Prostate gland (tissue), 2 donors: ENCODE results near the gene DNAL4. TPM values are rescaled to one million over a fixed set of nuclear protein-coding genes. Genes with fewer than 3 reads are reported as not detected.

Experiments used
- DNase-seq: peaks from one replicate; pipeline ENCODE4 v3.0.0-alpha.2; 2019; ENCODE audit warnings: low spot score
- H3K27ac ChIP-seq, 2 donors: fragments of 200-600 bp; sonication (generic); 2 replicates each; pipeline ENCODE4 v1.5.1; 2017 to 2019
- H3K27me3 ChIP-seq: fragments of 200-600 bp; sonication (generic); replicated peaks from 2 replicates; pipeline ENCODE4 v1.5.1; 2019; ENCODE audit not compliant: insufficient read depth
- H3K36me3 ChIP-seq, 2 donors: fragments of 200-600 bp; sonication (generic); 1 replicate in 1 of 2; 2 replicates in 1 of 2; pipeline versions ENCODE4 v1.5.1 to v1.8.1; 2017 to 2019
- H3K4me1 ChIP-seq: fragments of 200-600 bp; sonication (generic); replicated peaks from 2 replicates; pipeline ENCODE4 v1.5.1; 2019
- H3K4me3 ChIP-seq, 2 donors: fragments of 200-600 bp; sonication (generic); 2 replicates each; pipeline ENCODE4 v1.5.1; 2017 to 2019
- H3K9me3 ChIP-seq: fragments of 200-600 bp; sonication (generic); 2 replicates; pipeline ENCODE4 v1.5.1; 2017
- POLR2A ChIP-seq: fragments of 450-650 bp; IDR thresholded peaks from one replicate; pipeline ENCODE4 v1.6.1; 2016; ENCODE audit warnings: antibody characterized with exemption, mild to moderate bottlenecking
- POLR2AphosphoS5 ChIP-seq: sonication (generic); formaldehyde crosslinking; IDR thresholded peaks from one replicate; pipeline ENCODE4 v1.6.1; 2017; ENCODE audit warnings: antibody characterized with exemption
- WGBS: methylation state at CpG from one replicate; pipeline ENCODE4 v1.1.5; 2018; 5-methylcytosine and 5-hydroxymethylcytosine counted together
- intact Hi-C: fragments of 100-400 bp; cut with DNase I; formaldehyde crosslinking; loops from one replicate; pipeline ENCODE4 v1.14.2; 2022
- total RNA-seq, 2 donors: library from RNA; depleted of rRNA; stranded (reverse); fragments of >200 nt; gene quantifications; one replicate each; pipeline ENCODE4 v1.1.0, GENCODE V29; 2016
- TF ChIP-seq, protein P1 (sequence below), 4 experiments: fragments of 200-600 bp in 2 of 4; fragments of 450-650 bp in 2 of 4; sonication (generic) in 2 of 4; IDR thresholded peaks; 1 replicate in 3 of 4; 2 replicates in 1 of 4; pipeline ENCODE4 v1.5.1; 2016 to 2019; ENCODE audit warnings: antibody characterized with exemption in 4 of 4, mild to moderate bottlenecking in 2 of 4, moderate library complexity in 2 of 4

DNAL4 gene
- total RNA-seq, 2 donors from 2014 or later, result 36.9 to 41.8 TPM

DNA sequence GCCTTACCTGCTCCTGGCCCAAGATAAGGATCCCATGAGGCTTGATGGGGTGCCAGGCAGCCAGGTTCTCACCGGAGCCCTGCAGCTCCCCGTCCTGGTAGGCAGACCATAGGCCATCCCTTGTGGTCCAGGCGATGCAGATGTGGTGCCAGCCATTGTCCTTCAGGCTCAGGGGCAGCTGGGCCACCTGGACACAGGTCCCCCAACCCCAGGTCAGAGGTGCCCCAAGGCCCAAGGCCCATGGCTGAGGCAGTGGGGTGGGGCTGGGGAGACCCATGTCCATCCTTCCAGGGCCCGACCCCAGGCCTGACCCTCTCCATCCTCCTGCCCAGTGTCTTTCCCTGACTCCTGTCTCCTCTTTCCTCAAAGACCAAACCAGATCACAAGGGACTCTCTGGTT lies 29.1 kb upstream of the DNAL4 start:
- no peak for DNase-seq
- no peak for TF ChIP-seq POLR2A
- no peak for TF ChIP-seq POLR2AphosphoS5
- TF ChIP-seq, protein P1, sequence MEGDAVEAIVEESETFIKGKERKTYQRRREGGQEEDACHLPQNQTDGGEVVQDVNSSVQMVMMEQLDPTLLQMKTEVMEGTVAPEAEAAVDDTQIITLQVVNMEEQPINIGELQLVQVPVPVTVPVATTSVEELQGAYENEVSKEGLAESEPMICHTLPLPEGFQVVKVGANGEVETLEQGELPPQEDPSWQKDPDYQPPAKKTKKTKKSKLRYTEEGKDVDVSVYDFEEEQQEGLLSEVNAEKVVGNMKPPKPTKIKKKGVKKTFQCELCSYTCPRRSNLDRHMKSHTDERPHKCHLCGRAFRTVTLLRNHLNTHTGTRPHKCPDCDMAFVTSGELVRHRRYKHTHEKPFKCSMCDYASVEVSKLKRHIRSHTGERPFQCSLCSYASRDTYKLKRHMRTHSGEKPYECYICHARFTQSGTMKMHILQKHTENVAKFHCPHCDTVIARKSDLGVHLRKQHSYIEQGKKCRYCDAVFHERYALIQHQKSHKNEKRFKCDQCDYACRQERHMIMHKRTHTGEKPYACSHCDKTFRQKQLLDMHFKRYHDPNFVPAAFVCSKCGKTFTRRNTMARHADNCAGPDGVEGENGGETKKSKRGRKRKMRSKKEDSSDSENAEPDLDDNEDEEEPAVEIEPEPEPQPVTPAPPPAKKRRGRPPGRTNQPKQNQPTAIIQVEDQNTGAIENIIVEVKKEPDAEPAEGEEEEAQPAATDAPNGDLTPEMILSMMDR (IDR thresholded peaks at IDR 0.05), result no peak
- intact Hi-C loops, result no loop called here
- Histone ChIP-seq H3K4me1 (no peaks in the 10 kb centered on the region), H3K27ac (no peak overlapping the region), H3K9me3 (no peaks in the 10 kb centered on the region), H3K36me3 (no peaks in the 10 kb centered on the region), H3K27me3 (no peaks in the 10 kb centered on the region), H3K4me3 (no peak overlapping the region)
- WGBS, result 94% methylated on average over 4 of the region's 4 CpGs

DNA sequence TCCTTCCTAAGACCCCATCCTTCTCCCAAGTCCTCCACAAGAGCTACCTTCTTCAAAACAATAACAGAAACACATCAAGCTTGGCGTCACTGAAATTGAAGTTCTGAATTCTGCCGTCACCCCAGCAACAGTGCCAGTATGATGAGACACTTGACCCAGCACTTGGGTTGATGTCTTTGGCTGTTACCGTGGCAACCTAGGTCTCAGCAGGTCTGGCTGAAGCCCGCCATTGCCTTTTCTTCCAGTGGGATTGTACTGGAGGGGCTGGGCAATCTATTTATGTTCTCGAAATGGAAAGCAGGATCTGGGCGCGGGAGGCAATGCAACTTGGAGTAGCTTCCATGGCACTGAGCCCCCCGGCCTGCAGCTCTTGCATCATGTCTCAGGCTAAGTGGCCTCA lies 26.1 kb upstream of the DNAL4 start:
- Histone ChIP-seq H3K9me3 (no peaks in the 10 kb centered on the region), H3K27me3 (no peaks in the 10 kb centered on the region), H3K36me3 (no peaks in the 10 kb centered on the region), H3K4me3 (no peak overlapping the region), H3K4me1 (no peaks in the 10 kb centered on the region), H3K27ac (no peak overlapping the region)
- intact Hi-C loops, result no loop called here
- no peak for TF ChIP-seq POLR2A
- TF ChIP-seq POLR2AphosphoS5, result no peak
- TF ChIP-seq, protein P1 (IDR thresholded peaks at IDR 0.05), result no peak
- WGBS, result 84% methylated on average over 8 of the region's 8 CpGs
- no peak for DNase-seq

DNA sequence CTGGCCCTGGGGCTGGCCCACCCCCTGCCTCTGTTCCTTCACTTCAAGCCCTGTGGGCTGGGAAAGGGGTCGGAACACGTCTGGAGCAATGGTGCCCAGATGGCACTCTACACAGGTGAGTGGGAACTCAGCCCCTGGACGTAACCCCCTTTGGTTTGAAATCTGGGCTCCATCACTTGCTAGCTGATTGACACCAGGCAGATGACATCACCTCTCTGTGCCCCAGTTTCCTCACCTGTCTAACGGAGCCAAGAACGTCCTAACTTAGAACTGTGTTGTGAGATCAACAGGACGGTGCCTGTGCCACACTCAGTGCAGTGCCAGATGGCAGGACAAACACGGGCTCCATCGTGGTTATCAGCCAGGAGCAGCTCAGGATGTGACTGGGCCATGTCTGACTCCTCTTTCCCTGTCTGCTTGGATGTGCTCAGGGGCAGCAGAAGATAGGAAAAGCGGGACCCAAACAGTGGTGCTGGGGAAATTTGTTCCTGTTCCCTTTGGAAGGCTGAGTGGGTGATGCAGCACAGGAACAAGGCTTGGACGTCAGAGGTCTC lies 25.5 kb upstream of the DNAL4 start:
- TF ChIP-seq POLR2A (no peak), POLR2AphosphoS5 (no peak)
- TF ChIP-seq, protein P1 (IDR thresholded peaks at IDR 0.05), result no peak
- H3K27ac ChIP-seq, result no peak overlapping the region
- no peak overlapping the region for H3K4me3 ChIP-seq
- WGBS, result 82% methylated on average over 10 of the region's 10 CpGs
- no peak for DNase-seq
- no peaks in the 10 kb centered on the region for H3K9me3 ChIP-seq
- H3K36me3 ChIP-seq, result no peaks in the 10 kb centered on the region
- intact Hi-C loops, result no loop called here
- no peaks in the 10 kb centered on the region for H3K4me1 ChIP-seq
- H3K27me3 ChIP-seq, result no peaks in the 10 kb centered on the region

DNA sequence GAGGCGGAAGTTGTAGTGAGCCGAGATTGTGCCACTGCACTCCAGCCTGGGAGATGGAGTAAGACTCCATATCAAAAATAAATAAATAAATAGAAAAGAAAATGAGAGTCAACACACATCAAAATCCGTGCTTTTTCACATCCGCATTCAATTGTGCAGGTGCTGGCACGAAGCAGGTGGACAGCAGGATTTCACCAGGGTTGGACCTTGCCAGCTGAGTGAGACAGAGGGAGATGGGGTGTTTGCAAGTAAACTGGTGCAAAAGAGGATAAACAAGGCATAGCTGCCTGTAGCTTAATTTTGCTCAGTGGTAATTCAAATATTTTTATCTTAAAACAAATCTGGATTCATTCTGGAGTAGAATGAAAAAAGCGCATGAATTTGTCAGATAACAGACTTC lies 23.3 kb upstream of the DNAL4 start:
- H3K27ac ChIP-seq, result no peak overlapping the region
- no peaks in the 10 kb centered on the region for H3K4me1 ChIP-seq
- no peak overlapping the region for H3K4me3 ChIP-seq
- TF ChIP-seq POLR2AphosphoS5 (no peak), POLR2A (no peak)
- TF ChIP-seq, protein P1 (IDR thresholded peaks at IDR 0.05), result no peak
- H3K9me3 ChIP-seq, result no peaks in the 10 kb centered on the region
- 87% methylated on average over 6 of the region's 6 CpGs for WGBS
- intact Hi-C loops, result no loop called here
- no peak for DNase-seq
- H3K36me3 ChIP-seq, result no peaks in the 10 kb centered on the region
- H3K27me3 ChIP-seq, result no peaks in the 10 kb centered on the region

DNA sequence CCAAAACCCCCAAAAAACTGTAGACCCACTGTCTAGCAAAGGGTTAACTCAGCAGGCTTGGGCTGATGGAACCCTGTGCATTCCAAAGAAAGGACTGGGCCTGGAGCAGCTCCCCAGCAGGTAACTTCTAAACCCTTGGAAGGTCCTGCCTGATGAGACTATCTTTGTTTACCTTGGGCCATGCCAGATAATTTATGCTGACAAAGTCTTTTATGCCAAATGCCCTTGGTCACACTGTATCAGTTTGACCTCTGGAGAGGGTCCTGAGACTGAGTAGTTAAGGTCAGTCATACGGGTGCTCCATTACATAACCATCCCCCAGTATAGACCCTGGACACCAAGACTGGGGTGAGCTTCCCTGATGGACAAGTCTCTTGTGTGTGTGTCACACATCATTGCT lies 21.9 kb upstream of the DNAL4 start:
- H3K27ac ChIP-seq, result no peak overlapping the region
- WGBS, result 55% methylated on average over 1 of the region's 1 CpG
- no peaks in the 10 kb centered on the region for H3K36me3 ChIP-seq
- H3K27me3 ChIP-seq, result no peaks in the 10 kb centered on the region
- H3K4me3 ChIP-seq, result no peak overlapping the region
- intact Hi-C loops, result no loop called here
- no peaks in the 10 kb centered on the region for H3K9me3 ChIP-seq
- H3K4me1 ChIP-seq, result no peaks in the 10 kb centered on the region
- TF ChIP-seq POLR2A (no peak), POLR2AphosphoS5 (no peak)
- TF ChIP-seq, protein P1 (IDR thresholded peaks at IDR 0.05), result no peak
- DNase-seq, result no peak
